SHP77 (cell line): ENCODE measurements around the gene PIK3AP1.
"Not testable (repeated sequence)": the region's sequence is repeated elsewhere in the genome, so short reads cannot be mapped to it uniquely, and the experiment has no call there.

Source experiments
- DNase-seq, 2 experiments: peaks; one replicate each; lab custom pipeline; 2025; lab: John Stamatoyannopoulos, UW

The PIK3AP1 gene

DNA sequence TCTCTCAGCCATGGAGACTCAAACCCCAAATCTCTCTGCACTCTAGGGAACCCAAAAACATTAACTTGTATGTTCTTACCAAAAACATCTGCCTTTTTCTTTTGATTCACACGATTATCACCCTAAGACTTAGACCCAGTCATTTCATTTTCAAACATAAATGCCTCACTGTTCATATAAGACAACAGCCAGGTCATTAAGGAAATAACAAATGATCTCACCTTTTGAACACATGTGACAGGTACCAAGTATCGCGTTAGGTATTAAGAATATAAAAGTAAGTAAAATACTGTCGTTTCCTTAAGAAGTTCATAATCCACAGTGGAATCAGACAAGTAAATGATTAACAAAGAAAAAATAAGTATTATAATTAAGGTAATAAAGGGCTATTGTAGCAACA is 142.3 kb downstream of the PIK3AP1 start:
- no peak for DNase-seq

DNA sequence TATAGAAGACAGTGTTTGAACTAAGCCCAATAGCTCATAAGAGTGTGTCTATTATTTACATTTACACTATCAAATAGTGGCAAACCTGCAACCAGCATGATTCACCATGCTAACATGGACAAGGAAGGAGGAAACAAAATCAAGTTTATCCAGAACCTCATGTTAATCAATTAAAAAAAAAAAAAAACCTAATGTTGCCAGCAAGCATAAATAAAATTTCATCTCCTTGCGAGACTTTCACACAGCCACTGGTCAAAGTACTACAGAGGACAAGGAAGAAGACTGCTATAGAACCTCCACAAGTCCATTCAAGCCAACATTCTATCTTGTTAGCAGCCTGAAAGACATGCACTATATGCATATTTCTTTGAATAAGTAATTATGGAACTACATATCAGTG is 143.2 kb downstream of the PIK3AP1 start:
- DNase-seq, result no peak

DNA sequence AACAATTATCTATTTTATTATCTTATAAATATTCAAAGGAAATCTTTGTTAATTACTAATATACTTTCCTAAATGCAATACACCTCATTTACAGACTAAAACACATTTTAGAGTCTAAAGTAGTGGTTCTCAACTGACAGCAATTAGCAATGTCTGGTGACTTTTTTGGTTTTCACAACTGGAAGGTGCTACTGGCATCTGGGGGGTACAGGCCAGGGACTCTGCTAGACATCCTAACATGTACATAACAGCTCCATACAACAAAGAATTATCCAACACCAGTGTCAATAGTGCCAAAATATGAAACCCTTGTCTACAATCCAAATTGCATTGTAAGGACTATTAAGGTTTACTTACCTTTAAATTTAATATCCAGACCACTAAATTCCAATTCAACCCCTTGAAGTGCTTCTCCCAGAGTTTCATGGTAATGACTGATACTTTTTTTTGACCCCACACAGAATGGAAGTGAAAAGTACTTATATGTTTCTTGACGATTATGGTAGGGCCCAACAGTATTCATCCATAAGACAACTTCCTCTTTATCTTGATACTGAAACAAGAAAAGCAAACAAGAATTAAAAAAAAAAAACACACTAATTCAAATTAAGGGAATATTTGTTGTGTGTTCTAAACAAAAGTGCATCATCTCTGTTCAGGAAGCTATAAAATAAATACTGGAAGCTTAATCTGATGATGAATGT is 143.9 kb downstream of the PIK3AP1 start:
- DNase-seq, result no peak

DNA sequence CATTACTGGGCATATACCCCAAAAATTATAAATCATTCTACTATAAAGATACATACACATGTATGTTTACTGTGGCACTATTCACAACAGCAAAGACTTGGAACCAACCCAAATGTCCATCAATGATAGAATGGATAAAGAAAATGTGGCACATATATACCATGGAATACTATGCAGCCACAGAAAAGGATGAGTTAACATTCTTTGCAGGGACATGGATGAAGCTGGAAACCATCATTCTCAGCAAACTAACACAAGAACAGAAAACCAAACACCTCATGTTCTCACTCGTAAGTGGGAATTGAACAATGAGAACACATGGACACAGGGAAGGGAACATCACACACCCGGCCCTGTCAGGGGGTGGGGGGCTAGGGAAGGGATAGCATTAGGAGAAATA is 145.8 kb downstream of the PIK3AP1 start:
- not testable (repeated sequence) for DNase-seq

DNA sequence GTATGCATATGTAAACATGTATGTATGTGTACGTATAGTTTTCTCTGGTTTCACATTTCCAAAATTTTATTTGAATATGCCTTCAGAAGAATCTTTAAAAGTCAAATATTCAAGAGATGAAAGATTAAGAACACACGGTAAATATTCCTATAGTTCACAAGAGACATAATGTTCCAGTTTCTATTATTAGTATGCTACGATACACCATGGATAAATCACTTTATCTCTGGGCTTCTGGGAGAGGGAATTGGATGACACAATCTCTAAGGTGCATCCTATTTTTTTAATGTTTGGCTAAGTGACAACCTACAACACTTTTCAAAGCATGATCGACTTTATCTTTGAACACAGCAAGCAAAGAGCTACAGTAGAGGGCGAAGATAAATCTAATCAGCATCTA is 147.3 kb downstream of the PIK3AP1 start:
- DNase-seq, result no peak

DNA sequence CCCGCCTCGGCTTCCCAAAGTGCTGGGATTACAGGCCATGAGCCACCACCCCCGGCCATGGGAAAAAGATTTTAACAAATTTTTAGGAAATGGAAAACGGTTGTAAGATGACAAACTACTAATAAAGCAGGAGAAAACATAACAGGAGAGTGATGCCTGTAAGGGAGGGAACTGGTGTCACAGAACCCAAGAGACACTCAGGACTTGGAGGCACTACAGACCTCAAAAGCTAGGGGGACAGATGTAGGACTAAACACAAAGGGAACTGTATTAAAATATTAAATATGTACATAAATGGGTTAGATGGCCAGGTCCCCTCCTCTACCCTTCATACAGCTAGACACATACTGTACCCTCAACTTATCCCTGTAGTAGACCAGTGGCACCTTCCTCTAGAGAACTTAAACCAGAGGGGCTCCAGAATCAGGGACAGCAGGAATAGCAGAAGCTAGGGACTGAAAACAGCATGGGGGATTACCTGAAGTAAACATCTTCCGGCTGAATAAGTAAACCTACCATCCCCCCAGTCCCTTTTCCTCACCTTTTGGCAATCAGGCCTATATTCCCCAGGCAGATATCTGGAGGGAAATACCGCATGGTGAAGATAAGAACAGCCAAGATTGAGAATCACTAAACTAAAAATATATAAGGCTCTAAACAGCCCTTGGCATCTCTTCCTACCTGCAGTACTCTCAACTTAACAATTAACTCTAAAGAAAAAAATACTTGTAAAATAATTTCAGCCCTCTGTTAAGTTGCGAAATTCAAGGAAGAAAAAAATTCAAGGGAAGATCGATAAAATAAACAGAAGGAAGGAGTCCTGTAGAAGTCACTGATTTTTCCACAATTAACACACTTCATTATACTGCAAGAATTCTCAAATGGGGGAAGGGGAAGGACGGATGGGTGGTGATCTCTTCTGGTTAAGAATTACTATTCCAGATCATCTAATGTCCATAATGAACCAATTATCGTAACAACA is 149.0 kb downstream of the PIK3AP1 start:
- no peak for DNase-seq

DNA sequence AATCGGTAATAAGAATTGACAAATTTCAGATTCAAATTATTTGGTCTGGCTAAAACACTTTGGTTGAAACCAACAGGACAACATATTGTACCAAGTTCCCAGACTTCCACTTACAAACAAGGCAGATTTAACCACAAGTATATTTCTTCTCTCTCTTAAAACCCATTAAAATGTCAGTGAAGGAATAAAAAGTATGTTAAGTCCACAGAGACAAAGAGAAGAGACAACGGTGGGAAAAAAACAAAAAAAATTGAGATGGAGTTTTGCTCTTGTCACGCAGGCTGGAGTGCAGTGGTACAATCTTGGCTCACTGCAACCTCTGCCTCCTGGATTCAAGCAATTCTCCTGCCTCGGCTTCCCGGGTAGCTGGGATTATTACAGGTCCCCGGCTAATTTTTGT is 149.8 kb downstream of the PIK3AP1 start:
- DNase-seq, result no peak

DNA sequence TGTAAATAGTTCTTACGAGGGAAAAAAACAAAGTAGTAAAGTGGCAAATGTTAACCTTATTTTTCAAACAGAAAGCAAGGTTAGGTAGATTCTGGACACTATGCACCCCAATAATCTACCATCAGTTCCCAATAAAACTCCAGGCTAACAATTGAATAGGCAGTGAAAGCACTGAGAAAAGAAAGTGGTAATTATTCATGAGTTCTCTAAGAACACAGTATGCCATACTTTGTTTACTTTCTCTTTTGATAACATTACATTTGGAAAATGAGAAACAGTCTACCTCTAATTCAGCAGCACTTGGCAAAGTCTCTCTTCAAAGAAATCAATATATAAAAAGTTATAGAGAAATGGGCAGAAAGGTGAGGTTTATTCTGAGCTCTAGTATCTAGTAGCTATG is 151.9 kb downstream of the PIK3AP1 start:
- DNase-seq, result no peak

DNA sequence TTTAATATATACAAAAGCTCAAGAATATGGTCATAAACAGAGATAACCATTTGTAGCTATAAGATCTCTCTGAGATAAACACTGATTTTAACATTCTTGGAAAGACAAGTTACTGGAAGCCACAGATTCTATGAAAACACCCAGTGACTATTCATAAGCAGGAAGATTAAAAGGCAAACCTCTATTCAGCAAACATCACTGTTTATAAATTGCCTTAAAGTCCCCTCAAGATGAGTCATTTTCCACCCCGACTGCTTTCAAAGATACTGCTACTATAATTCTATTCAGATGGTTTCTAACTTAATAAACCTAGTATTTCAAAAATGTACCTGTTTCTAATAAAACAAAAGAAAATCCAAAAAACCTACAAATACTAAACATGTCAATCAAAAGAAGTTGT is 154.5 kb downstream of the PIK3AP1 start:
- no peak for DNase-seq

DNA sequence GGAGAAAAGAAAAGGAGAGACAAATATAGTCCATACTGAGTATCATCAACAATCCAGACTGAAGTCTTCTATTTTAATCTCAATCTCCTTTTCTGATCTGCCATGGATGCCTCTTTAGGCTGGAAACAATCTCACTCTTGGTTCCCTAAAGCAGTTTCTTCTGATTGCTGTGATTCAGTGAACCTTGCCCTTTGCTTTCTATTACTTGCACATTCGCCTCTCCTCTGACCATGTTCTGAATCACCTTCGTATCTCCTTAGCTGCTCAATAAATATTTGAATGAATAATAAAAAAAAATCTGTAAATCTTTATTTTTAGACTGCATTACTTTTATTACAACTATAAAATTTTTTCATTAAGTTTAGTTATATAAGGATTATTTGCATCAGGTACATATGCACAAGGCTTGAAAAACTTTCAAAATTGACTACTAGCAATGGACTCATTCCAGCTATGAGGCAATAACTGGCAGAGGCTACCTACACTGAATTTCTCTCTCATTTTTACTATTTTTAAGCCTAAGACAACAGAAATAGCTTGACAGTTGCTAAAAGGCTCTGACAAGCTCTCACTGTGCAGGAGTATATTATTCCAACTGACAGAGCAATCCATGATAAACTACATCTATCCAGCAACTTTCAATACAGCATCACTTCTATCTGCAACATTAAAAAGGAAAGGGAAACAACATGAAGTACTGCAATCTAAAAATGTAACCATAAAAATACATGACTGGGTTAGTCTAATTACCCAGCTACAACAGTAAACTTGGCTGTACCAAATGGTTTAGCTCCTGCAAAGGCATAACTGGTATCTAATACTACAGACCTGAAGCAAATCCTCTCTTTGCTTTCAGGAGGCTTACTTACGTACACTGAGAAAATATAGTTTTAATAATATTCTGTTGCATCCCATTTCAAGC is 159.1 kb downstream of the PIK3AP1 start:
- no peak for DNase-seq

DNA sequence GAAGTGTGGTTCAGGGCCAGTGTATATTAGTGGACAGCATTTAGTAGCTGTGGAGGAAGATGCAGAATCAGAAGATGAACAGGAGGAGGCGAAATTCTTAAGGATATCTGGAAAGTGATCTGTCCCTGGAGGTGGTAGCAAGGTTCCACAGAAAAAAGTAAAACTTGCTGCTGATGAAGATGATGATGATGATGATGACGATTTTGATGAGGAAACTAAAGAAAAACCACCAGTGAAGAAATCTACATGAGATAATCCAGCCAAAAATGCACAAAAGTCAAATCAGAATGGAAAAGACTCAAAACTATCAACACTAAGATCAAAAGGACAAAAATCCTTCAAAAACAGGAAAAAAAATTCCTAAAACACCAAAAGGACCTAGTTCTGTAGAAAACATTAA is 159.8 kb downstream of the PIK3AP1 start:
- no peak for DNase-seq

DNA sequence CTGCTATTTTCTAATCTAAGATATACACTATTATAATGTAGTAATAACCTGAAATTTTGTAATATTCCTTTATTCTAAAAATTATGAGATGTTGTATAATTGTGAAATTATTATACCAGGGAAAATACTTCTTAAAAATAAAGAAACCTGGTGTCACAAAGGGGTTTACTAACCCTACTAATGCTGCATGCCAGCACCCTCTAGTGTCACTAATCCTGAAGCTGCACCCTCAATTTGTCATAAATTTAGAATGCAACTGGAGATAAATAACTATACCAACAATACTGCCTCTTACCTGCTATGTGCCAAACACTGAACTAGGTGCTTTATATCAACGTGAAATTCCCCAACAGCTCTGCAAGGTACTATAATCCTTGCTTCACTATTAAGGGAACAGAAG is 164.3 kb downstream of the PIK3AP1 start:
- DNase-seq, result no peak

DNA sequence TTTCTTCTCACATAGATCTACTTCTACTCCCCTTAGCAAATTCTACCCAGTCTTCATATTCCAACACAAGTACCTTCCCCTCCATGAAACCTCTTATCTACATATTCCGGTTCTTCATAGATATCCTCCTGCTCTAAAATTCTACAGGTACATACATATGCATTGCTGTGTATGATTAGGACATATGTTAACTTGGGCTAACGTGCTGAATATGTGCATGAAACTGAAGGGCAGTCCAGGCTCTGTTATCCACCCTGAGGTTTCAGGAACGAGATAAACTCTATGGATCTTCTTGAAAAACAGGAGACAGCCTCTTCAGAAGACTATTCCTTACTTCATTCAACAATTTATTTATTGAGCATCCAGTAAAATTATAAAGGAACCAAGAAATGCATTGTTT is 165.0 kb downstream of the PIK3AP1 start:
- DNase-seq, result no peak

DNA sequence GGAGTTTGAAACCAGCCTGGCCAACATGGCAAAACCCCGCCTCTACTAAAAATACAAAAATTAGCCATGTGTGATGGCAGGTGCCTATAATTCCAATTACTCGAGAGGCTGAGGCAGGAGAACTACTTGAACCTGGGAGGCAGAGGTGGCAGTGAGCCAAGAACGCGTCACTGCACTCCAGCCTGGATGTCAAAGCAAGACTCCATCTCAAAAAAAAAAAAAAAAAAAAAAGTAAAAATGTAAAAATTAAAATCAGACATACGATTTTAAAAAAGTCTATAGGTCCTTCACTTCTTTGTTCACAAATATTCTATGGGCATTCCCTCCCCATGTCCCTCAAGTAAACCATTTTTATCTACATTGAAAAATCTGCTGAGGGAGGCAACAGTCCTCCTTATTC is 171.7 kb downstream of the PIK3AP1 start:
- DNase-seq, result peak; percentile 53 to 62

DNA sequence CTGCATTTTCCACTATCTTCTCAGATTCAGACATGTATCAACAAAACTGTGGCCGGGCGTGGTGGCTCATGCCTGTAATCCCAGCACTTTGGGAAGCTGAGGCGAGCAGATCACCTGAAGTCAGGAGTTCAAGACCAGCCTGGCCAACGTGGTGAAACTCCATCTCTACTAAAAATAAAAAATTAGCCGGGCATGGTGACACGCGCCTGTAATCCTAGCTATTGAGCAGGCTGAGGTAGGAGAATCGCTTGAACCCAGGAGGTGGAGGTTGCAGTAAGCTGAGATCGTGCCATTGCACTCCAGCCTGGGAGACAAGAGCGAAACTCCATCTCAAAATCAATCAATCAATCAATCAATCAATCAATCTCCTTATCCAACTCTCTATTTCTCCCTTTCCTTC is 174.8 kb downstream of the PIK3AP1 start:
- DNase-seq, result not testable (repeated sequence)
